Astrocyte (in vitro differentiated cells and primary cell): ENCODE measurements around the gene OSBP2. TPM values are rescaled to one million over a fixed set of nuclear protein-coding genes. Genes with fewer than 3 reads are reported as not detected.

ENCODE experiments used
- DNase-seq: peaks from one replicate; pipeline ENCODE4 v3.0.0-alpha.2; 2010; ENCODE audit warnings: low read depth
- FAIRE-seq: peaks from 2 replicates; lab custom pipeline; 2011; peaks lifted over from hg19 to GRCh38; lab: Jason Lieb, UNC
- H2AFZ ChIP-seq: 2 replicates; pipeline ENCODE4 v1.6.0; 2012; ENCODE audit warnings: low read depth, low read length, inconsistent platforms
- H3K27ac ChIP-seq: 2 replicates; pipeline ENCODE4 v1.5.1; 2011; ENCODE audit warnings: low read depth, low read length, inconsistent platforms
- H3K27me3 ChIP-seq: 2 replicates; pipeline ENCODE4 v1.6.0; 2011; ENCODE audit warnings: low read length, inconsistent platforms; ENCODE audit not compliant: insufficient read depth
- H3K36me3 ChIP-seq: 2 replicates; pipeline ENCODE4 v1.5.1; 2011; ENCODE audit warnings: low read length, inconsistent platforms; ENCODE audit not compliant: insufficient read depth
- H3K4me1 ChIP-seq: 2 replicates; pipeline ENCODE4 v1.5.1; 2011; ENCODE audit warnings: low read length, inconsistent platforms; ENCODE audit not compliant: insufficient read depth
- H3K4me2 ChIP-seq: 2 replicates; pipeline ENCODE4 v1.6.0; 2012; ENCODE audit warnings: low read length, inconsistent platforms
- H3K4me3 ChIP-seq: 2 replicates; pipeline ENCODE4 v1.5.1; 2011; ENCODE audit warnings: low read depth, mild to moderate bottlenecking, low read length, inconsistent platforms; ENCODE audit not compliant: insufficient read depth
- H3K79me2 ChIP-seq: 2 replicates; pipeline ENCODE4 v1.6.0; 2012; ENCODE audit warnings: mild to moderate bottlenecking, low read length, inconsistent platforms; ENCODE audit not compliant: insufficient read depth
- H3K9ac ChIP-seq: 2 replicates; pipeline ENCODE4 v1.6.0; 2012; ENCODE audit warnings: mild to moderate bottlenecking, low read length, inconsistent platforms
- H3K9me3 ChIP-seq: 2 replicates; pipeline ENCODE4 v1.5.1; 2012; ENCODE audit warnings: low read depth, mild to moderate bottlenecking, low read length, inconsistent platforms; ENCODE audit not compliant: insufficient read depth
- H4K20me1 ChIP-seq: 2 replicates; pipeline ENCODE4 v1.6.0; 2012; ENCODE audit warnings: low read length, inconsistent platforms; ENCODE audit not compliant: insufficient read depth
- H3K27ac Mint-ChIP-seq: one replicate; pipeline ENCODE4 v1.8.0; 2021; ENCODE audit warnings: mild to moderate bottlenecking, mixed read lengths; ENCODE audit not compliant: unreplicated experiment
- H3K27me3 Mint-ChIP-seq: one replicate; pipeline ENCODE4 v1.8.0; 2021; ENCODE audit warnings: low read depth, mixed read lengths; ENCODE audit not compliant: unreplicated experiment
- H3K36me3 Mint-ChIP-seq: one replicate; pipeline ENCODE4 v1.8.0; 2021; ENCODE audit warnings: low read depth, mixed read lengths; ENCODE audit not compliant: unreplicated experiment
- H3K4me1 Mint-ChIP-seq: one replicate; pipeline ENCODE4 v1.8.0; 2021; ENCODE audit warnings: low read depth, mixed read lengths; ENCODE audit not compliant: unreplicated experiment
- H3K4me3 Mint-ChIP-seq: one replicate; pipeline ENCODE4 v1.8.0; 2021; ENCODE audit warnings: mild to moderate bottlenecking, moderate library complexity, mixed read lengths; ENCODE audit not compliant: unreplicated experiment
- H3K9me3 Mint-ChIP-seq: one replicate; pipeline ENCODE4 v1.8.0; 2021; ENCODE audit warnings: mild to moderate bottlenecking, mixed read lengths; ENCODE audit not compliant: unreplicated experiment
- EZH2 ChIP-seq: IDR thresholded peaks from 2 replicates; pipeline ENCODE4 v1.6.1; 2012; ENCODE audit warnings: mild to moderate bottlenecking, low read length, inconsistent platforms; ENCODE audit not compliant: insufficient read depth
- total RNA-seq: library from RNA; stranded (reverse); gene quantifications from 2 replicates; pipeline ENCODE4 v1.2.1, GENCODE V29; 2021
- TF ChIP-seq, protein P1 (sequence below): IDR thresholded peaks from 2 replicates; pipeline ENCODE4 v1.5.1; 2011; ENCODE audit warnings: low read depth, mild to moderate bottlenecking, inconsistent platforms, low read length, moderate library complexity; ENCODE audit not compliant: insufficient read depth

OSBP2 gene
- total RNA-seq, 1 donor from 2014 or later = 0.48 TPM

DNA sequence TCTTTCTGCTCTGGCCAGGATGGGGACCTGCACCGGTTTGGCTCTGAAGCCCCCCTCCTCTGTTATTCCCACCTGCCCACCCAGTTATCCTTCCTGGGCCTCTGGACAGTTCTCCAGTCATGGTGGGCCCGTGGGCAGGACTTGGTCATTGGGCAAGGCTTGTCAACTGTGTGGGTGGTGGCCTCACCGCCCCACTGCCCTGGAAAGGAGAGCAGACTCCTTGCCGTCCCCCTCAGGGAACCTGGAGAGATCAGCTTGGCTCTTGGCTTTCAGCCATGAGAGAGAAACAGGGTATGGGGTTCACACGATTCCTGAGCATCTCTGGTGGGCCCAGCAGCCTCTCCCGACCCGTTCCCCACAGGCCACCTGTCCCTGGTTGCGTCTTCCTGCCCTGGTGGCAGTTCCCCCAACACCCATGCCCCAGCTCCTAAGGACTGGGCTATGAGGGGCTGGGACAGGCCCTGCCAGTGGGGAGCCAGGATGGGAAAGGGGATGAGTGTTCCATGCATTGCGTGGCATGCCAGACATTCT, 181.6 kb downstream of the OSBP2 start:
- DNase-seq = no peak
- H3K36me3 Mint-ChIP-seq = peaks cover 4% of the 10 kb centered on the region
- no peak overlapping the region for H3K27ac Mint-ChIP-seq
- H3K4me1 Mint-ChIP-seq = no peaks in the 10 kb centered on the region
- Histone ChIP-seq H3K4me2 (no peak overlapping the region), H3K27me3 (no peaks in the 10 kb centered on the region), H4K20me1 (no peaks in the 10 kb centered on the region), H3K36me3 (no peaks in the 10 kb centered on the region), H3K4me3 (no peak overlapping the region), H3K79me2 (no peaks in the 10 kb centered on the region), H3K27ac (no peak overlapping the region), H3K9ac (no peak overlapping the region), H3K9me3 (no peaks in the 10 kb centered on the region), H2AFZ (no peak overlapping the region), H3K4me1 (no peaks in the 10 kb centered on the region)
- H3K4me3 Mint-ChIP-seq = no peak overlapping the region
- TF ChIP-seq, protein P1, sequence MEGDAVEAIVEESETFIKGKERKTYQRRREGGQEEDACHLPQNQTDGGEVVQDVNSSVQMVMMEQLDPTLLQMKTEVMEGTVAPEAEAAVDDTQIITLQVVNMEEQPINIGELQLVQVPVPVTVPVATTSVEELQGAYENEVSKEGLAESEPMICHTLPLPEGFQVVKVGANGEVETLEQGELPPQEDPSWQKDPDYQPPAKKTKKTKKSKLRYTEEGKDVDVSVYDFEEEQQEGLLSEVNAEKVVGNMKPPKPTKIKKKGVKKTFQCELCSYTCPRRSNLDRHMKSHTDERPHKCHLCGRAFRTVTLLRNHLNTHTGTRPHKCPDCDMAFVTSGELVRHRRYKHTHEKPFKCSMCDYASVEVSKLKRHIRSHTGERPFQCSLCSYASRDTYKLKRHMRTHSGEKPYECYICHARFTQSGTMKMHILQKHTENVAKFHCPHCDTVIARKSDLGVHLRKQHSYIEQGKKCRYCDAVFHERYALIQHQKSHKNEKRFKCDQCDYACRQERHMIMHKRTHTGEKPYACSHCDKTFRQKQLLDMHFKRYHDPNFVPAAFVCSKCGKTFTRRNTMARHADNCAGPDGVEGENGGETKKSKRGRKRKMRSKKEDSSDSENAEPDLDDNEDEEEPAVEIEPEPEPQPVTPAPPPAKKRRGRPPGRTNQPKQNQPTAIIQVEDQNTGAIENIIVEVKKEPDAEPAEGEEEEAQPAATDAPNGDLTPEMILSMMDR = no peak
- FAIRE-seq = no peak
- peaks cover 2% of the 10 kb centered on the region for H3K9me3 Mint-ChIP-seq
- H3K27me3 Mint-ChIP-seq = peaks cover 33% of the 10 kb centered on the region

DNA sequence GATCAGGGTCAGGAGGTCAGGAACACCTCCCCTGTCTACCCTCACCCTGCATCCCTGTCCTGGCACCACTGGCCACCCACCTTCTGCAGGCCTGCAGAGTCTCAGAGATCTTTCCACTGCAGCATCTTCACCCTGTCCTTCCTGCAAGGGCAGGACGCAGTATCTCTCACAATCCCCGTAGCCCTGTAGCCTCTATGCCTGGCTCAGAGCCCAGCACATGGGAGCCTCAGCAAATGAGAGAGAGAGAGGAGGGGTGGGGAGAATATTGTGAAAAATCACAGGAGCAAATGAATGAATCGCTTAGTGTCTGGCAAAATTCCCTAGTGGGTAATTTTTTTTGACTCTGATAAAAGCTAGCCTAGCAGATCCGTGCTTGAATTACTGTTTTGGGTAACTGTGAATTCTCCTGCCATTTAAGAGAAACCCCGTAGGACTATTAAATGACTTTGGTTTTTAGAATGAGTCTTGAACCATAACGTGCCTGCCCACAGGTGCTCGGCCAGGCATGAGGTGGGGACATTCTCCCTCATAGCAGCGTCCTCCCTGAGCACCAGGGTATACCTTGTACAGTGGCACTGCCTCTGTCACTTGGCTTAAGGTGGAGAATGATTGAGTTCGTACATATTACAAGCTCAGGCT, 182.4 kb downstream of the OSBP2 start:
- H3K9ac ChIP-seq = no peak overlapping the region
- H3K27ac ChIP-seq = no peak overlapping the region
- no peaks in the 10 kb centered on the region for H3K9me3 ChIP-seq
- H3K4me2 ChIP-seq = no peak overlapping the region
- Mint-ChIP-seq H3K36me3 (peaks cover 4% of the 10 kb centered on the region), H3K4me3 (no peak overlapping the region), H3K27ac (no peak overlapping the region), H3K4me1 (no peaks in the 10 kb centered on the region), H3K27me3 (peaks cover 31% of the 10 kb centered on the region), H3K9me3 (peaks cover 2% of the 10 kb centered on the region)
- H3K27me3 ChIP-seq = no peaks in the 10 kb centered on the region
- H2AFZ ChIP-seq = no peak overlapping the region
- FAIRE-seq (no peak), DNase-seq (peak; percentile 48)
- no peaks in the 10 kb centered on the region for H3K36me3 ChIP-seq
- no peak overlapping the region for H3K4me3 ChIP-seq
- H3K4me1 ChIP-seq = no peaks in the 10 kb centered on the region
- TF ChIP-seq, protein P1 = no peak
- TF ChIP-seq EZH2 = no peak
- H4K20me1 ChIP-seq = no peaks in the 10 kb centered on the region
- H3K79me2 ChIP-seq = no peaks in the 10 kb centered on the region
